ENCODE measurements around the gene COL4A2. TPM values are rescaled to one million over a fixed set of nuclear protein-coding genes. Genes with fewer than 3 reads are reported as not detected.

Gene COL4A2
- total RNA-seq, 4 donors from 2014 or later: 97.6 to 193 (median 131) TPM

- no peaks in the 10 kb centered on the region for H3K9me3 ChIP-seq
- 63 to 70% methylated on average over 21 to 24 of the region's 24 CpGs for WGBS, 2 donors
- TF ChIP-seq, protein P1, sequence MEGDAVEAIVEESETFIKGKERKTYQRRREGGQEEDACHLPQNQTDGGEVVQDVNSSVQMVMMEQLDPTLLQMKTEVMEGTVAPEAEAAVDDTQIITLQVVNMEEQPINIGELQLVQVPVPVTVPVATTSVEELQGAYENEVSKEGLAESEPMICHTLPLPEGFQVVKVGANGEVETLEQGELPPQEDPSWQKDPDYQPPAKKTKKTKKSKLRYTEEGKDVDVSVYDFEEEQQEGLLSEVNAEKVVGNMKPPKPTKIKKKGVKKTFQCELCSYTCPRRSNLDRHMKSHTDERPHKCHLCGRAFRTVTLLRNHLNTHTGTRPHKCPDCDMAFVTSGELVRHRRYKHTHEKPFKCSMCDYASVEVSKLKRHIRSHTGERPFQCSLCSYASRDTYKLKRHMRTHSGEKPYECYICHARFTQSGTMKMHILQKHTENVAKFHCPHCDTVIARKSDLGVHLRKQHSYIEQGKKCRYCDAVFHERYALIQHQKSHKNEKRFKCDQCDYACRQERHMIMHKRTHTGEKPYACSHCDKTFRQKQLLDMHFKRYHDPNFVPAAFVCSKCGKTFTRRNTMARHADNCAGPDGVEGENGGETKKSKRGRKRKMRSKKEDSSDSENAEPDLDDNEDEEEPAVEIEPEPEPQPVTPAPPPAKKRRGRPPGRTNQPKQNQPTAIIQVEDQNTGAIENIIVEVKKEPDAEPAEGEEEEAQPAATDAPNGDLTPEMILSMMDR (IDR thresholded peaks at IDR 0.05): no peak
- TF ChIP-seq POLR2A (IDR thresholded peaks at IDR 0.05): no peak
- intact Hi-C loops (cut with DNase I): no loop called here
- no peak overlapping the region for H3K4me3 ChIP-seq (replicated peaks in 1 of 3)
- no peaks in the 10 kb centered on the region for H3K36me3 ChIP-seq
- DNase-seq: peak; percentile 37 to 40
- no peaks in the 10 kb centered on the region for H3K27me3 ChIP-seq
- H3K4me1 ChIP-seq: peaks cover 33 to 66% of the 10 kb centered on the region in 2 donors
- H3K27ac ChIP-seq: peak overlapping the region; percentile 73 to 92 (median 90)
Measured at GRCh38 chr13:110340812-110341444, 33.8 kb downstream of the COL4A2 start.

DNA sequence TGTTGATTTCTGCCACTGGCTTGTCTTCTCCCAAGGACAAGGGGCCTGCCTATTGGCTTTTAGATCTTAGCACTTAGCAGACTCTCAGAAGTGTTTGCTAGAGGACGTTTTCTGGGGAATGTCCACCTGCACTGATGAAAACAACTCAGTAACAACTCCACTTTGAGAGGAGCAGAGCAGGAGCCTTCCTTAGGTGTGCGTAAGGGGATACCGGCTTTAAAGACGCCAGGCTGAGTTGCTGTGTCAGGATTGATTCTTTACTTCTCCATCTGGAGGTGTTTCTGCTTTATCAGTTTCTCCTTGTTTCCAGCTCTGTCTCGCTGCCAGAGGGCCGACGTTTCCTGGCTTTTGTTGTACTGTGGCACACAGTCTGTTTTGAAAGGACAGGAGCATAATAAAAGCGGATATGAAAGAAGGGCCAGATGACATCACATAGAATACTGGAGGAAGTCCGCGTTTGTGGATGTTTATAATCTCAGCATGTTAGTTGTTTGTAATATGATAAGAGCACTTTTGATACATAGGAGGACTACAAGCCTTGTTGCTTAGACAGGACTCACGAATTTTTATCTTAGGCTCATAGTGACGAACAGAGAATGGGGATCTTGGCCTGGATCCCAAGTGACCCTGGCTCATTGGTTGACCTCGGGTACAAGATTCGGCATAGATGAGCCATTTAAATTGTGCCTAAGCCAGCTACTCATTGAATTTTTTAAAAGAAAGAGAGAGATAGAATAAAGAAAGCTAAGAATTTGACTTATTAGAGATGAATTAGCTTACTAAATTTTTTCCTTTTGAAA, 34.6 kb downstream of the COL4A2 start:
- peak in 1 of 2 donors; percentile 59 for DNase-seq
- Histone ChIP-seq H3K27ac (peak overlapping the region; percentile 73 to 92 (median 90)), H3K9me3 (no peaks in the 10 kb centered on the region), H3K36me3 (no peaks in the 10 kb centered on the region), H3K27me3 (no peaks in the 10 kb centered on the region), H3K4me1 (peaks cover 33 to 62% of the 10 kb centered on the region in 2 donors), H3K4me3 (replicated peaks in 1 of 3) (no peak overlapping the region)
- intact Hi-C loops (cut with DNase I): no loop called here
- TF ChIP-seq, protein P1 (IDR thresholded peaks at IDR 0.05): no peak
- peak in 1 of 2 donors; percentile 25 for TF ChIP-seq POLR2A (IDR thresholded peaks at IDR 0.05)
- WGBS, 2 donors: 24 to 37% methylated on average over 14 of the region's 14 CpGs

GRCh38 chr13:110342474-110342873, 35.4 kb downstream of the COL4A2 start:
- WGBS, 2 donors: 92 to 93% methylated on average over 9 of the region's 9 CpGs
- H3K9me3 ChIP-seq: no peaks in the 10 kb centered on the region
- H3K4me1 ChIP-seq: peaks cover 35 to 61% of the 10 kb centered on the region in 2 donors

DNA sequence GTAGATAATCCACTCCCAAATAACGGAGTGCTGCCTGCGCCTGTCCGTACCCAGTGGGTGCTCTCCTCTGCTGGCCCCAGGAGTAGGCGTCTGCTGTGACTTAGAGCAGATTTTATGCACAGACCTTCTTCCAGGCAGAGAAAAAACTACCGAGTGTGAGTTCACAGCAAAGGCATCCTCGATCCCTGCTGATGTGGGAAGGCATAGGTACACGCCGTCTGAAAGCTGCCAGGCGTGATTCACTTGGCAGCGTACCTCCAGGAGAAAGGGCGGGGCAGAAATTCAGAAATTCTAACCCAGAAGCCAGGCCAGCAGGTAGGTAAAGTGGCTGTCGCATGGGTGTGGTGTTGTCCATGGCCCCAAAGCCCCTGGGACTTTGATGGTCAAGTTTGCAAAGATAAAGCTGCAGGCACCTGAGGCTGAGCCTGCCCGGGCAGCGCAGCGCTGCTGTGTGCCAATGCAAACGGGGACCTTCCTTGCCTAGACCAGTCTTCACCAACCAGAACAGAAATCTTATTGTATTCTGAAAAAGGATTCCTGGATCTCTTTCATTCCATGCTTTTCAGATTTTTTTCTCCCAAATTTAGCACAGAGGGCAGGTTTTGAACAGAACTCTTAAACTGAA, 36.3 kb downstream of the COL4A2 start:
- TF ChIP-seq, protein P1 (IDR thresholded peaks at IDR 0.05): no peak
- TF ChIP-seq POLR2A (IDR thresholded peaks at IDR 0.05): no peak
- Histone ChIP-seq H3K27ac (peak overlapping the region in 1 of 3 donors; percentile 1), H3K36me3 (no peaks in the 10 kb centered on the region), H3K4me3 (replicated peaks in 1 of 3) (no peak overlapping the region), H3K9me3 (no peaks in the 10 kb centered on the region), H3K27me3 (no peaks in the 10 kb centered on the region), H3K4me1 (peaks cover 35 to 61% of the 10 kb centered on the region in 2 donors)
- WGBS, 2 donors: 88 to 92% methylated on average over 16 of the region's 16 CpGs
- no peak for DNase-seq
- intact Hi-C loops (cut with DNase I): no loop called here

More at GRCh38 chr13:110342474-110342873, 35.4 kb downstream of the COL4A2 start:
- DNase-seq: no peak
- Histone ChIP-seq H3K27ac (peak overlapping the region in 2 of 3 donors; percentile 90 to 92), H3K4me3 (replicated peaks in 1 of 3) (no peak overlapping the region), H3K27me3 (no peaks in the 10 kb centered on the region), H3K36me3 (no peaks in the 10 kb centered on the region)
- TF ChIP-seq, protein P1 (IDR thresholded peaks at IDR 0.05): no peak
- no peak for TF ChIP-seq POLR2A (IDR thresholded peaks at IDR 0.05)
- intact Hi-C loops (cut with DNase I): no loop called here
